Small intestine (tissue), 7 donors: ENCODE results near the gene IQCE. TPM values are rescaled to one million over a fixed set of nuclear protein-coding genes. Genes with fewer than 3 reads are reported as not detected.
A peak's percentile ranks its signal among the peaks of the same experiment; 100 is the strongest.

Experiments
- DNase-seq, 2 donors: peaks; one replicate each; pipeline versions ENCODE4 v3.0.0 to v3.0.0-alpha.2; 2013
- FAIRE-seq: peaks from 2 replicates; lab custom pipeline; 2012; peaks lifted over from hg19 to GRCh38; lab: Jason Lieb, UNC
- H3K27ac ChIP-seq, 3 donors: one replicate each; pipeline ENCODE4 v1.5.1; 2013; ENCODE audit warnings: low read length in 2 of 3, mild to moderate bottlenecking in 2 of 3, control low read depth in 1 of 3, inconsistent platforms in 1 of 3, low read depth in 1 of 3, moderate library complexity in 1 of 3
- H3K27me3 ChIP-seq, 3 donors: one replicate each; pipeline ENCODE4 v1.6.1; 2013; ENCODE audit warnings: low read length in 3 of 3, inconsistent platforms in 1 of 3; ENCODE audit not compliant: control insufficient read depth in 3 of 3, insufficient read depth in 3 of 3
- H3K36me3 ChIP-seq, 3 donors: one replicate each; pipeline ENCODE4 v1.6.1; 2013; ENCODE audit warnings: low read length in 3 of 3, inconsistent platforms in 1 of 3, low read depth in 1 of 3, mild to moderate bottlenecking in 1 of 3, moderate library complexity in 1 of 3; ENCODE audit not compliant: control insufficient read depth in 3 of 3, insufficient read depth in 2 of 3
- H3K4me1 ChIP-seq, 3 donors: one replicate each; pipeline ENCODE4 v1.6.1; 2013; ENCODE audit warnings: low read length in 2 of 3, inconsistent platforms in 1 of 3, low read depth in 1 of 3, mild to moderate bottlenecking in 1 of 3, moderate library complexity in 1 of 3; ENCODE audit not compliant: control insufficient read depth in 3 of 3, insufficient read depth in 2 of 3
- H3K4me3 ChIP-seq, 3 donors: one replicate each; pipeline ENCODE4 v1.5.1; 2013; ENCODE audit warnings: low read length in 3 of 3, control low read depth in 1 of 3, inconsistent platforms in 1 of 3, low read depth in 1 of 3, mild to moderate bottlenecking in 1 of 3, moderate library complexity in 1 of 3
- H3K9me3 ChIP-seq, 2 donors: one replicate each; pipeline ENCODE4 v1.6.1; 2013; ENCODE audit warnings: low read depth in 1 of 2, low read length in 1 of 2; ENCODE audit not compliant: control insufficient read depth in 2 of 2, insufficient read depth in 1 of 2
- WGBS, 3 donors: extraction: QIAGEN DNeasy Blood & Tissue Kit; methylation state at CpG; one replicate each; pipeline ENCODE4 v1.1.7; 2013; 5-methylcytosine and 5-hydroxymethylcytosine counted together
- polyA plus RNA-seq, 4 donors: library from polyadenylated mRNA; stranded (reverse) in 3 of 4; unstranded in 1 of 4; fragments of 200-250 nt in 3 of 4; fragments of 120-200 nt in 1 of 4; gene quantifications; one replicate each; pipeline versions ENCODE4 v1.2.1 to v1.2.3, GENCODE V29; 2013
- donor health status: healthy with polysubstance abuse.
- donor health status: control.
- donor health status: control.
- donor health status: Bipolar disorder and iron deficiency.
- donor health status: healthy.

IQCE gene
- polyA plus RNA-seq, 4 donors = 10.4 to 20.8 (median 15.5) TPM

GRCh38 chr7:2640482-2640830, 81.7 kb downstream of the IQCE start:
- Histone ChIP-seq H3K27me3 (no peaks in the 10 kb centered on the region), H3K4me1 (peaks cover 0 to 32% (median 2%) of the 10 kb centered on the region in 3 donors), H3K36me3 (peaks cover 0 to 91% (median 4%) of the 10 kb centered on the region in 3 donors), H3K4me3 (no peak overlapping the region), H3K9me3 (no peaks in the 10 kb centered on the region), H3K27ac (peak overlapping the region in 1 of 3 donors; percentile 83)
- WGBS, 3 donors = 24 to 69% (median 45%) methylated on average over 12 of the region's 12 CpGs
- no peak for FAIRE-seq
- DNase-seq = peak in 1 of 2 donors; percentile 44

- peaks cover 0 to 91% (median 4%) of the 10 kb centered on the region in 3 donors for H3K36me3 ChIP-seq
- no peaks in the 10 kb centered on the region for H3K27me3 ChIP-seq
- no peak for FAIRE-seq
- no peak overlapping the region for H3K4me3 ChIP-seq
- 78 to 89% (median 83%) methylated on average over 6 to 9 of the region's 9 CpGs for WGBS, 3 donors
- H3K4me1 ChIP-seq = peaks cover 0 to 28% (median 2%) of the 10 kb centered on the region in 3 donors
- H3K9me3 ChIP-seq = no peaks in the 10 kb centered on the region
- DNase-seq = no peak
- peak overlapping the region in 2 of 3 donors; percentile 59 to 83 for H3K27ac ChIP-seq
Measured at GRCh38 chr7:2640846-2641316, 82.1 kb downstream of the IQCE start.

- Histone ChIP-seq H3K36me3 (peaks cover 0 to 90% (median 4%) of the 10 kb centered on the region in 3 donors), H3K27ac (peak overlapping the region in 2 of 3 donors; percentile 59 to 83), H3K4me1 (peaks cover 0 to 27% (median 2%) of the 10 kb centered on the region in 3 donors), H3K4me3 (no peak overlapping the region), H3K9me3 (no peaks in the 10 kb centered on the region), H3K27me3 (no peaks in the 10 kb centered on the region)
- FAIRE-seq (no peak), DNase-seq (peak; percentile 11 to 54)
- 45 to 76% (median 60%) methylated on average over 38 to 39 of the region's 39 CpGs for WGBS, 3 donors
Measured at GRCh38 chr7:2641406-2642393, 82.9 kb downstream of the IQCE start.

- Histone ChIP-seq H3K27me3 (no peaks in the 10 kb centered on the region), H3K36me3 (peaks cover 2 to 88% (median 6%) of the 10 kb centered on the region in 3 donors), H3K27ac (peak overlapping the region in 1 of 3 donors; percentile 47), H3K4me1 (peaks cover 0 to 13% (median 2%) of the 10 kb centered on the region in 3 donors), H3K4me3 (no peak overlapping the region), H3K9me3 (no peaks in the 10 kb centered on the region)
- DNase-seq (peak in 1 of 2 donors; percentile 18), FAIRE-seq (no peak)
- WGBS, 3 donors = 78 to 83% (median 81%) methylated on average over 29 of the region's 29 CpGs
Measured at GRCh38 chr7:2643386-2644219, 84.8 kb downstream of the IQCE start.

- no peaks in the 10 kb centered on the region for H3K27me3 ChIP-seq
- no peak overlapping the region for H3K4me3 ChIP-seq
- WGBS, 3 donors = 82 to 86% (median 82%) methylated on average over 6 of the region's 6 CpGs
- H3K9me3 ChIP-seq = no peaks in the 10 kb centered on the region
- no peak for FAIRE-seq
- peaks cover 0 to 16% (median 2%) of the 10 kb centered on the region in 3 donors for H3K4me1 ChIP-seq
- H3K27ac ChIP-seq = peak overlapping the region in 1 of 3 donors; percentile 8
- DNase-seq = no peak
- H3K36me3 ChIP-seq = peaks cover 2 to 88% (median 6%) of the 10 kb centered on the region in 3 donors
Measured at GRCh38 chr7:2644220-2644561, 85.4 kb downstream of the IQCE start.

- DNase-seq = no peak
- WGBS, 3 donors = 70 to 90% (median 82%) methylated on average over 15 to 18 of the region's 18 CpGs
- H3K9me3 ChIP-seq = no peaks in the 10 kb centered on the region
- FAIRE-seq = no peak
- peaks cover 0 to 16% (median 2%) of the 10 kb centered on the region in 3 donors for H3K4me1 ChIP-seq
- no peak overlapping the region for H3K4me3 ChIP-seq
- peak overlapping the region in 1 of 3 donors; percentile 22 for H3K27ac ChIP-seq
- peaks cover 2 to 88% (median 7%) of the 10 kb centered on the region in 3 donors for H3K36me3 ChIP-seq
- no peaks in the 10 kb centered on the region for H3K27me3 ChIP-seq
Measured at GRCh38 chr7:2644562-2645273, 85.9 kb downstream of the IQCE start.

GRCh38 chr7:2645274-2645868, 86.6 kb downstream of the IQCE start:
- H3K27ac ChIP-seq = peak overlapping the region in 1 of 3 donors; percentile 22
- peak in 1 of 2 donors; percentile 48 for DNase-seq
- H3K9me3 ChIP-seq = no peaks in the 10 kb centered on the region
- H3K27me3 ChIP-seq = no peaks in the 10 kb centered on the region
- WGBS, 3 donors = 55 to 82% (median 56%) methylated on average over 14 of the region's 14 CpGs
- no peak overlapping the region for H3K4me3 ChIP-seq
- peaks cover 2 to 88% (median 7%) of the 10 kb centered on the region in 3 donors for H3K36me3 ChIP-seq
- peaks cover 0 to 16% (median 2%) of the 10 kb centered on the region in 3 donors for H3K4me1 ChIP-seq
- FAIRE-seq = no peak
